ENCODE measurements around the gene CALR3.

- TF ChIP-seq EP300 (IDR thresholded peaks at IDR 0.05; ENCODE audit: borderline replicate concordance) (no peak), TAF1 (IDR thresholded peaks at IDR 0.05; ENCODE audit: low read depth) (no peak), YY1 (IDR thresholded peaks at IDR 0.05; ENCODE audit: low read depth) (no peak), REST (IDR thresholded peaks at IDR 0.05; ENCODE audit: low read depth) (no peak)
Measured at GRCh38 chr19:16472992-16473391, 23.0 kb downstream of the CALR3 start.
